ENCODE data around the gene MBD2. TPM values are rescaled to one million over a fixed set of nuclear protein-coding genes. Genes with fewer than 3 reads are reported as not detected.
"Not testable (repeated sequence)": the region's sequence is repeated elsewhere in the genome, so short reads cannot be mapped to it uniquely, and the experiment has no call there.

The MBD2 gene
- total RNA-seq: 100 to 1,000 TPM; 206 to 207 TPM

GRCh38 chr18:54224379-54225014, at the start of gene MBD2:
Gene MBD2, minus strand, starts transcription at chr18:54224669. Its CDS starts 110 bp downstream, at chr18:54224559.
- Mint-ChIP-seq H3K27ac (peak within 1 kb of the TSS; percentile 99), H3K9me3 (no peaks in the 10 kb centered on the region), H3K4me1 (ENCODE audit: low read depth) (peaks cover 54% of the 10 kb centered on the region), H3K27me3 (ENCODE audit: low read depth) (no peaks in the 10 kb centered on the region), H3K4me3 (peak within 1 kb of the TSS; percentile 97), H3K36me3 (ENCODE audit: insufficient read depth in 2 of 2) (peaks cover 8 to 12% of the 10 kb centered on the region in 2 donors)
- DNase-seq (peak; percentile 95 to 98), ATAC-seq (replicated peaks in 1 of 2) (peak; percentile 89 to 90)

- peak; percentile 51 to 70 for ATAC-seq (replicated peaks in 1 of 2)
- no peaks in the 10 kb centered on the region for H3K9me3 Mint-ChIP-seq
- peak overlapping the region; percentile 81 to 90 for H3K4me3 Mint-ChIP-seq
- H3K27me3 Mint-ChIP-seq (ENCODE audit: low read depth): no peaks in the 10 kb centered on the region
- H3K27ac Mint-ChIP-seq: peak overlapping the region; percentile 86
- peak; percentile 61 to 69 for DNase-seq
- no peaks in the 10 kb centered on the region for H3K36me3 Mint-ChIP-seq (ENCODE audit: insufficient read depth in 2 of 2)
- H3K4me1 Mint-ChIP-seq (ENCODE audit: low read depth): peaks cover 50% of the 10 kb centered on the region
Measured at GRCh38 chr18:54269893-54270844, 45.7 kb upstream of the MBD2 start.

GRCh38 chr18:54268751-54269150, 44.3 kb upstream of the MBD2 start:
- no peaks in the 10 kb centered on the region for H3K36me3 Mint-ChIP-seq (ENCODE audit: insufficient read depth in 2 of 2)
- DNase-seq (no peak), ATAC-seq (replicated peaks in 1 of 2) (no peak)
- peak overlapping the region; percentile 66 for H3K27ac Mint-ChIP-seq
- peak overlapping the region; percentile 81 to 90 for H3K4me3 Mint-ChIP-seq
- no peaks in the 10 kb centered on the region for H3K27me3 Mint-ChIP-seq (ENCODE audit: low read depth)
- no peaks in the 10 kb centered on the region for H3K9me3 Mint-ChIP-seq
- peaks cover 64% of the 10 kb centered on the region for H3K4me1 Mint-ChIP-seq (ENCODE audit: low read depth)

- no peak for ATAC-seq (replicated peaks in 1 of 2)
- no peaks in the 10 kb centered on the region for H3K36me3 Mint-ChIP-seq (ENCODE audit: insufficient read depth in 2 of 2)
- no peak for DNase-seq
- H3K9me3 Mint-ChIP-seq: no peaks in the 10 kb centered on the region
- H3K27me3 Mint-ChIP-seq (ENCODE audit: low read depth): no peaks in the 10 kb centered on the region
- no peak overlapping the region for H3K4me3 Mint-ChIP-seq
- H3K27ac Mint-ChIP-seq: no peak overlapping the region
- H3K4me1 Mint-ChIP-seq (ENCODE audit: low read depth): peaks cover 75% of the 10 kb centered on the region
Measured at GRCh38 chr18:54267701-54268100, 43.2 kb upstream of the MBD2 start.

- Mint-ChIP-seq H3K27me3 (ENCODE audit: low read depth) (no peaks in the 10 kb centered on the region), H3K36me3 (ENCODE audit: insufficient read depth in 2 of 2) (no peaks in the 10 kb centered on the region), H3K4me3 (peak overlapping the region; percentile 67 to 79), H3K4me1 (ENCODE audit: low read depth) (peaks cover 76% of the 10 kb centered on the region), H3K27ac (peak overlapping the region; percentile 93), H3K9me3 (no peaks in the 10 kb centered on the region)
- DNase-seq (peak; percentile 33 to 50), ATAC-seq (replicated peaks in 1 of 2) (peak; percentile 86 to 87)
Measured at GRCh38 chr18:54263904-54264336, 39.5 kb upstream of the MBD2 start.

- Mint-ChIP-seq H3K27ac (peak overlapping the region; percentile 88), H3K27me3 (ENCODE audit: low read depth) (no peaks in the 10 kb centered on the region), H3K4me1 (ENCODE audit: low read depth) (peaks cover 65% of the 10 kb centered on the region), H3K9me3 (no peaks in the 10 kb centered on the region), H3K36me3 (ENCODE audit: insufficient read depth in 2 of 2) (no peaks in the 10 kb centered on the region), H3K4me3 (peak overlapping the region; percentile 80 to 91)
- ATAC-seq (replicated peaks in 1 of 2) (peak; percentile 72 to 73), DNase-seq (peak; percentile 72 to 76)
Measured at GRCh38 chr18:54261894-54262293, 37.4 kb upstream of the MBD2 start.

- Mint-ChIP-seq H3K27ac (peak overlapping the region; percentile 93), H3K9me3 (no peaks in the 10 kb centered on the region), H3K36me3 (ENCODE audit: insufficient read depth in 2 of 2) (no peaks in the 10 kb centered on the region), H3K4me1 (ENCODE audit: low read depth) (peaks cover 57% of the 10 kb centered on the region), H3K4me3 (peak overlapping the region; percentile 80 to 91), H3K27me3 (ENCODE audit: low read depth) (no peaks in the 10 kb centered on the region)
- DNase-seq (peak; percentile 36 to 45), ATAC-seq (replicated peaks in 1 of 2) (peak; percentile 22 to 31)
Measured at GRCh38 chr18:54260396-54261072, 36.1 kb upstream of the MBD2 start.

- not testable (repeated sequence) for H3K27me3 Mint-ChIP-seq (ENCODE audit: low read depth); H3K4me3 Mint-ChIP-seq; ATAC-seq (replicated peaks in 1 of 2); DNase-seq; H3K36me3 Mint-ChIP-seq (ENCODE audit: insufficient read depth in 2 of 2); H3K9me3 Mint-ChIP-seq; H3K27ac Mint-ChIP-seq
- peaks cover 29% of the 10 kb centered on the region for H3K4me1 Mint-ChIP-seq (ENCODE audit: low read depth)
Measured at GRCh38 chr18:54257818-54258217, 33.3 kb upstream of the MBD2 start.

GRCh38 chr18:54257015-54257414, 32.5 kb upstream of the MBD2 start:
- Mint-ChIP-seq H3K36me3 (ENCODE audit: insufficient read depth in 2 of 2) (no peaks in the 10 kb centered on the region), H3K4me1 (ENCODE audit: low read depth) (peaks cover 21% of the 10 kb centered on the region), H3K4me3 (no peak overlapping the region), H3K27me3 (ENCODE audit: low read depth) (no peaks in the 10 kb centered on the region), H3K27ac (no peak overlapping the region), H3K9me3 (no peaks in the 10 kb centered on the region)
- DNase-seq (no peak), ATAC-seq (replicated peaks in 1 of 2) (no peak)

GRCh38 chr18:54255141-54255540, 30.7 kb upstream of the MBD2 start:
- peaks cover 0 to 1% of the 10 kb centered on the region in 2 donors for H3K9me3 Mint-ChIP-seq

GRCh38 chr18:54254265-54254758, 29.8 kb upstream of the MBD2 start:
- Mint-ChIP-seq H3K27me3 (ENCODE audit: low read depth) (no peaks in the 10 kb centered on the region), H3K4me3 (no peak overlapping the region), H3K4me1 (ENCODE audit: low read depth) (peaks cover 20% of the 10 kb centered on the region), H3K36me3 (ENCODE audit: insufficient read depth in 2 of 2) (peaks cover 0 to 3% of the 10 kb centered on the region in 2 donors), H3K9me3 (peaks cover 0 to 2% of the 10 kb centered on the region in 2 donors), H3K27ac (no peak overlapping the region)
- no peak for DNase-seq
- ATAC-seq (replicated peaks in 1 of 2): no peak

More at GRCh38 chr18:54255141-54255540, 30.7 kb upstream of the MBD2 start:
- H3K27me3 Mint-ChIP-seq (ENCODE audit: low read depth): no peaks in the 10 kb centered on the region
- peaks cover 0 to 2% of the 10 kb centered on the region in 2 donors for H3K36me3 Mint-ChIP-seq (ENCODE audit: insufficient read depth in 2 of 2)
- no peak overlapping the region for H3K27ac Mint-ChIP-seq
- ATAC-seq (replicated peaks in 1 of 2) (no peak), DNase-seq (no peak)
- H3K4me3 Mint-ChIP-seq: no peak overlapping the region
- H3K4me1 Mint-ChIP-seq (ENCODE audit: low read depth): peaks cover 22% of the 10 kb centered on the region

- Mint-ChIP-seq H3K27ac (no peak overlapping the region), H3K4me3 (no peak overlapping the region), H3K27me3 (ENCODE audit: low read depth) (no peaks in the 10 kb centered on the region), H3K36me3 (ENCODE audit: insufficient read depth in 2 of 2) (peaks cover 0 to 3% of the 10 kb centered on the region in 2 donors), H3K9me3 (peaks cover 0 to 2% of the 10 kb centered on the region in 2 donors), H3K4me1 (ENCODE audit: low read depth) (peaks cover 29% of the 10 kb centered on the region)
- ATAC-seq (replicated peaks in 1 of 2) (no peak), DNase-seq (no peak)
Measured at GRCh38 chr18:54251606-54252390, 27.3 kb upstream of the MBD2 start.
